ENCODE measurements around the gene QSOX2.

The QSOX2 gene

DNA sequence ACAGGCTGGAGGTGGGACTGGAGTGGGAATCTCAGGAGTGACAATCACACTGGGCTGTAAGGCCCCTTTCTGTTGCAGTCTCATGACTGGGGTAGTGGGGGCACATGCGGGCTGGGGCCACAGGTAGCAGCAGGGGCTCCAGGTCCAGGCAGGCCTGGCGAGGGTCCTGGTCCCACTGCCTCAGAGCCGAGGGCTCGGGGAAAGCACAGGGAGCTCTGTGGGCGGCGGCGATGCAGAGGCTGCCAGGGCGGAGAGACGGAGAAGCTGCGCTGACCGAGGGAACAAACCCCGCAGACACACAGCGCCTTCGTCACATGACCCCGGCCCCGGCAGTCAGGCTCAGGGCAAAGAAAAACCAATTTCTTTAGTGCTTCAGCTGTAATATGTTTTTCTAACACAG, 35.3 kb downstream of the QSOX2 start:
- 94% methylated on average over 14 of the region's 16 CpGs for WGBS (ENCODE audit: insufficient coverage)

DNA sequence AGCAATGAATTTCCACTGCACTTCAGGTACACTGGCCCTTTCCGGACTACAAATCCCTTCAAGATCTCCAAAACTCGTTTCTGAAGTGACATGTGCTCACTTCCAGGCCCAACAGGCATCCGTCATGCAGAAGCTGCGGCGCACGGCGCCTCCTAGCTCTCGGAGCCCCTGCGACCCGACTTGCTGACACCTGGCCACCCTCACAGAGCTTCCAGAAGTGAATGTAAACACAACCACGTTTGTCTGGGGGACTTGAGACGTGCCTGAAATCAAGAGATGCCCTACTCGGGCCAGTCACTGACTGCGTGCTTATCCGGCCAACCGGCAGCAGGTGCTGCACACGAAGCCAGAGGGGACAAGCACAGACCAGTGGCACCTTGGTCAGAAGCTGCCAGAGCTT, 35.8 kb downstream of the QSOX2 start:
- 94% methylated on average over 11 of the region's 17 CpGs for WGBS (ENCODE audit: insufficient coverage)
- no peak overlapping the region for H3K27ac ChIP-seq (ENCODE audit: insufficient read depth in 1 of 2, low read depth in 1 of 2, low read length in 2 of 2, poor library complexity in 1 of 2, severe bottlenecking in 2 of 2)
- peaks cover 0 to 11% (median 5%) of the 10 kb centered on the region in 5 experiments for H3K9me3 ChIP-seq (ENCODE audit: control extremely low read depth in 1 of 5, control insufficient read depth in 4 of 5, insufficient read depth in 2 of 5, low read depth in 1 of 5, low read length in 4 of 5)
- no peaks in the 10 kb centered on the region for H3K4me1 ChIP-seq (ENCODE audit: control extremely low read depth in 1 of 4, control insufficient read depth in 4 of 4, insufficient read depth in 4 of 4, low read length in 3 of 4)
- ChIA-PET POLR2A (no interaction called here), CTCF (interaction anchor here (1.2 kb wide), 1 partner anchor 15 kb away, joined by 3 read pairs; no protein-coding TSS in a partner anchor)
- H3K4me3 ChIP-seq (ENCODE audit: control insufficient read depth in 1 of 7, extremely low read depth in 1 of 7, insufficient read depth in 4 of 7, low read depth in 2 of 7, low read length in 6 of 7): no peak overlapping the region
- DNase-seq: no peak
- peaks cover 5 to 72% (median 50%) of the 10 kb centered on the region in 4 experiments for H3K36me3 ChIP-seq (ENCODE audit: control insufficient read depth in 4 of 4, insufficient read depth in 4 of 4, low read length in 3 of 4)
- H3K27me3 ChIP-seq (replicated peaks in 2 of 5; ENCODE audit: control insufficient read depth in 4 of 5, insufficient read depth in 5 of 5, low read length in 4 of 5): peaks cover 0 to 10% (median 5%) of the 10 kb centered on the region in 5 experiments

More for the DNA sequence above, 35.3 kb downstream of the QSOX2 start:
- CTCF ChIA-PET: interaction anchor here (1.2 kb wide), 1 partner anchor 15 kb away, joined by 3 read pairs; no protein-coding TSS in a partner anchor
- Histone ChIP-seq H3K9me3 (ENCODE audit: control extremely low read depth in 1 of 5, control insufficient read depth in 4 of 5, insufficient read depth in 2 of 5, low read depth in 1 of 5, low read length in 4 of 5) (peaks cover 0 to 12% (median 5%) of the 10 kb centered on the region in 5 experiments), H3K4me1 (ENCODE audit: control extremely low read depth in 1 of 4, control insufficient read depth in 4 of 4, insufficient read depth in 4 of 4, low read length in 3 of 4) (no peaks in the 10 kb centered on the region), H3K27ac (ENCODE audit: insufficient read depth in 1 of 2, low read depth in 1 of 2, low read length in 2 of 2, poor library complexity in 1 of 2, severe bottlenecking in 2 of 2) (no peak overlapping the region), H3K27me3 (replicated peaks in 2 of 5; ENCODE audit: control insufficient read depth in 4 of 5, insufficient read depth in 5 of 5, low read length in 4 of 5) (peaks cover 0 to 7% (median 3%) of the 10 kb centered on the region in 5 experiments), H3K36me3 (ENCODE audit: control insufficient read depth in 4 of 4, insufficient read depth in 4 of 4, low read length in 3 of 4) (peaks cover 5 to 77% (median 55%) of the 10 kb centered on the region in 4 experiments), H3K4me3 (ENCODE audit: control insufficient read depth in 1 of 7, extremely low read depth in 1 of 7, insufficient read depth in 4 of 7, low read depth in 2 of 7, low read length in 6 of 7) (no peak overlapping the region)
- POLR2A ChIA-PET: no interaction called here
- DNase-seq: no peak

DNA sequence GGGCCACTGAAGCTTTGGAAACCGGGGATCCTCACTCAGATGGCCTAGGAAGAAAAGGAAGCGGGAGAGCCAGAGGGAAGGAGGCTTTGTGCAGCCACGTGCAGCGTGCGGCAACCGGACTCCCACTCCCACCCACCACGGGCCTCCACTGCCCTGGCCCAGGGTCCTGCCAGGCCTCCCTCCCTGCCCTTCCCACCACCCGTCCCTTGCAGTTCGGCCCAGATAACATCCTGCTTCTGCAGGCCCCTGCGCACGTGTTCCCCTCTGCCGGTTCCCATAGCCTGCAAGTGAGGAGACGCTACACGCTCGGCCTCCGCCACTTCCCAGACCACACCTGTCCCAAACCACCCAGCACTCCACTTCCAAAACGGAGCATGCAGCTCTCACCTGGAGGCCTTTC, 36.4 kb downstream of the QSOX2 start:
- Histone ChIP-seq H3K9me3 (ENCODE audit: control extremely low read depth in 1 of 5, control insufficient read depth in 4 of 5, insufficient read depth in 2 of 5, low read depth in 1 of 5, low read length in 4 of 5) (peaks cover 0 to 7% (median 2%) of the 10 kb centered on the region in 5 experiments), H3K27ac (ENCODE audit: insufficient read depth in 1 of 2, low read depth in 1 of 2, low read length in 2 of 2, poor library complexity in 1 of 2, severe bottlenecking in 2 of 2) (no peak overlapping the region), H3K4me1 (ENCODE audit: control extremely low read depth in 1 of 4, control insufficient read depth in 4 of 4, insufficient read depth in 4 of 4, low read length in 3 of 4) (no peaks in the 10 kb centered on the region), H3K4me3 (ENCODE audit: control insufficient read depth in 1 of 7, extremely low read depth in 1 of 7, insufficient read depth in 4 of 7, low read depth in 2 of 7, low read length in 6 of 7) (no peak overlapping the region), H3K27me3 (replicated peaks in 2 of 5; ENCODE audit: control insufficient read depth in 4 of 5, insufficient read depth in 5 of 5, low read length in 4 of 5) (peaks cover 0 to 16% (median 10%) of the 10 kb centered on the region in 5 experiments), H3K36me3 (ENCODE audit: control insufficient read depth in 4 of 4, insufficient read depth in 4 of 4, low read length in 3 of 4) (peaks cover 5 to 67% (median 45%) of the 10 kb centered on the region in 4 experiments)
- 96% methylated on average over 15 of the region's 17 CpGs for WGBS (ENCODE audit: insufficient coverage)
- DNase-seq: no peak
- POLR2A ChIA-PET: no interaction called here
- CTCF ChIA-PET: no interaction called here

DNA sequence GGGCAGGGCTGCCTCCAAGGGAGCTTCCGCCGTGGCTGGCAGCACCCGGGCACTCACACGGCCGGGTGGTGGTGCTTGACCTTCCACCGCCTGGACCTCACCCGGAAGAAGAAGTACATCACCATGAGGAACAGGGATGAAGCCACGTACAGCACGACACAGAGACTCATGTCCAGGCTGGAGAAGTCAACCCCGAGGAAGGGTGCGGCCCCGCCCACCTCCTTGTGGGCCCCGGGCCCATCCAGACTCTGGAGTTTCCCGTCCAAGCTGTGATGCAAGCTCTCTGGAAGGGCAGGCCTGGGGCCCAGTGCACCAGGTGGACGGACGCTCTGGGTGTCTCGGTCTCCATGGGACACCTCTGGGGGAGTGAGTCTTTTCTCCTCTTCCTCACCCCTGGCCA, 36.9 kb downstream of the QSOX2 start:
- WGBS (ENCODE audit: insufficient coverage): 97% methylated on average over 17 of the region's 17 CpGs
- H3K27ac ChIP-seq (ENCODE audit: insufficient read depth in 1 of 2, low read depth in 1 of 2, low read length in 2 of 2, poor library complexity in 1 of 2, severe bottlenecking in 2 of 2): no peak overlapping the region

DNA sequence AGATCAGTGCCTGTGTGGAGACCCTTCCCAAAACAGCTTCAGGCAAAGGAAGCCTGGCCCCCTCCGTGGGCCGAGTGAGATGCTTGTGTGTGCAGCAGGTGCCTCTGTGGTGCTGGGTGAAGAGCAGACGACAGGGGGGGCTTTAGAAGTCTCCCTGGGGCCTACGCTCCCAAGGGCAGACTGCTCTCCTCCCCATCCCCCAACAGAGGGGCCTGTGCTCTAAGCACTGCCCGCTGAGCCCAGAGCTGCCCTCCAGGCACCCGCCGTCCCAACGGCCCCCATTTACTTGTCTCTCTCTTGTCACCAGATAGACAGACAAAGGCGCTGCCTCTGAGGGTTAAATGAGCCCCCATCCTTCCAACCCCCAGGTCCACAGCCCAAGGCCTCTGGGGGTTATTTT, 38.0 kb downstream of the QSOX2 start:
- Histone ChIP-seq H3K27me3 (replicated peaks in 2 of 5; ENCODE audit: control insufficient read depth in 4 of 5, insufficient read depth in 5 of 5, low read length in 4 of 5) (peaks cover 0 to 31% (median 18%) of the 10 kb centered on the region in 5 experiments), H3K9me3 (ENCODE audit: control extremely low read depth in 1 of 5, control insufficient read depth in 4 of 5, insufficient read depth in 2 of 5, low read depth in 1 of 5, low read length in 4 of 5) (no peaks in the 10 kb centered on the region), H3K4me3 (ENCODE audit: control insufficient read depth in 1 of 7, extremely low read depth in 1 of 7, insufficient read depth in 4 of 7, low read depth in 2 of 7, low read length in 6 of 7) (no peak overlapping the region), H3K27ac (ENCODE audit: insufficient read depth in 1 of 2, low read depth in 1 of 2, low read length in 2 of 2, poor library complexity in 1 of 2, severe bottlenecking in 2 of 2) (no peak overlapping the region), H3K4me1 (ENCODE audit: control extremely low read depth in 1 of 4, control insufficient read depth in 4 of 4, insufficient read depth in 4 of 4, low read length in 3 of 4) (no peaks in the 10 kb centered on the region), H3K36me3 (ENCODE audit: control insufficient read depth in 4 of 4, insufficient read depth in 4 of 4, low read length in 3 of 4) (peaks cover 0 to 52% (median 30%) of the 10 kb centered on the region in 4 experiments)
- CTCF ChIA-PET: interaction anchor here (1.0 kb wide), 1 partner anchor 37 kb away, joined by 4 read pairs; no protein-coding TSS in a partner anchor
- POLR2A ChIA-PET: no interaction called here
- 87% methylated on average over 6 of the region's 9 CpGs for WGBS (ENCODE audit: insufficient coverage)
- no peak for DNase-seq

More for the DNA sequence above, 36.9 kb downstream of the QSOX2 start:
- H3K9me3 ChIP-seq (ENCODE audit: control extremely low read depth in 1 of 5, control insufficient read depth in 4 of 5, insufficient read depth in 2 of 5, low read depth in 1 of 5, low read length in 4 of 5): peaks cover 0 to 1% (median 0%) of the 10 kb centered on the region in 5 experiments
- no peak overlapping the region for H3K4me3 ChIP-seq (ENCODE audit: control insufficient read depth in 1 of 7, extremely low read depth in 1 of 7, insufficient read depth in 4 of 7, low read depth in 2 of 7, low read length in 6 of 7)
- H3K27me3 ChIP-seq (replicated peaks in 2 of 5; ENCODE audit: control insufficient read depth in 4 of 5, insufficient read depth in 5 of 5, low read length in 4 of 5): peaks cover 0 to 22% (median 16%) of the 10 kb centered on the region in 5 experiments
- H3K36me3 ChIP-seq (ENCODE audit: control insufficient read depth in 4 of 4, insufficient read depth in 4 of 4, low read length in 3 of 4): peaks cover under 1 to 61% (median 39%) of the 10 kb centered on the region in 4 experiments
- no peak for DNase-seq
- H3K4me1 ChIP-seq (ENCODE audit: control extremely low read depth in 1 of 4, control insufficient read depth in 4 of 4, insufficient read depth in 4 of 4, low read length in 3 of 4): no peaks in the 10 kb centered on the region
- ChIA-PET POLR2A (no interaction called here), CTCF (no interaction called here)

DNA sequence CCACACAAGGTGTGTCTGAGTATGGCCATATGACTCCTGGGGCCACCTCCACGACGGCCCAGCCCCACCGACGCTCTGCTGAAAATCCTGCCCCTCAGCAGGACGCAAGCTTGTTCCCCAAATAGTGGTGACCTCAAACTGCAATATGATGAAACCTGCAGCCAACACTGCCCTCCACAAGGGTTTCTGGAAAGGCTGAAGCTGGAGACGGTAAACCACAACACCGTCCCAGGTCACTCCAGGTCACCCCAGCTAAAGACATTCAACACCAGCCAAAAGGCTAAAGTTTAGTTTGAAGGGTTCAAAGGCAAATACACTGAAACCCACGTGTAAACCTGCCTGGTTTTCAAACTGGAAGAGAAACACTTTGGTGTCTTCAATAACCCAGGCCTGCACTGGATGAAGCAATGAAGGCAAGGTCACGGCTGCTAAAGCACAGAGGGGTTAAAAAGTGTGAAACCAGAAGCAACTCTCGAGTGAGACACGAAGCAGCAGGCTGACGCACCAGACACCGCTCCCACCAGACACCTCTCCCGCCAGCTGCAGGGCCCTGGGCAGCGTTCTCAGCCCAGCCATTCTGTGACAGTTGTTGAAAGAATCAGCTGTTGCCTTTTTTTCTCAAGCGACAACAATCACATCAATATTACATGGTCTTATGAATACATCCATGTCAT, 38.9 kb downstream of the QSOX2 start:
- ChIA-PET CTCF (interaction anchor here (1.0 kb wide), 1 partner anchor 36 kb away, joined by 4 read pairs; no protein-coding TSS in a partner anchor), POLR2A (no interaction called here)
- H3K27ac ChIP-seq (ENCODE audit: insufficient read depth in 1 of 2, low read depth in 1 of 2, low read length in 2 of 2, poor library complexity in 1 of 2, severe bottlenecking in 2 of 2): no peak overlapping the region
- H3K36me3 ChIP-seq (ENCODE audit: control insufficient read depth in 4 of 4, insufficient read depth in 4 of 4, low read length in 3 of 4): peaks cover 0 to 43% (median 26%) of the 10 kb centered on the region in 4 experiments
- H3K9me3 ChIP-seq (ENCODE audit: control extremely low read depth in 1 of 5, control insufficient read depth in 4 of 5, insufficient read depth in 2 of 5, low read depth in 1 of 5, low read length in 4 of 5): no peaks in the 10 kb centered on the region
- DNase-seq: no peak
- H3K4me1 ChIP-seq (ENCODE audit: control extremely low read depth in 1 of 4, control insufficient read depth in 4 of 4, insufficient read depth in 4 of 4, low read length in 3 of 4): no peaks in the 10 kb centered on the region
- 92% methylated on average over 13 of the region's 16 CpGs for WGBS (ENCODE audit: insufficient coverage)
- peaks cover 0 to 40% (median 21%) of the 10 kb centered on the region in 5 experiments for H3K27me3 ChIP-seq (replicated peaks in 2 of 5; ENCODE audit: control insufficient read depth in 4 of 5, insufficient read depth in 5 of 5, low read length in 4 of 5)
- no peak overlapping the region for H3K4me3 ChIP-seq (ENCODE audit: control insufficient read depth in 1 of 7, extremely low read depth in 1 of 7, insufficient read depth in 4 of 7, low read depth in 2 of 7, low read length in 6 of 7)

DNA sequence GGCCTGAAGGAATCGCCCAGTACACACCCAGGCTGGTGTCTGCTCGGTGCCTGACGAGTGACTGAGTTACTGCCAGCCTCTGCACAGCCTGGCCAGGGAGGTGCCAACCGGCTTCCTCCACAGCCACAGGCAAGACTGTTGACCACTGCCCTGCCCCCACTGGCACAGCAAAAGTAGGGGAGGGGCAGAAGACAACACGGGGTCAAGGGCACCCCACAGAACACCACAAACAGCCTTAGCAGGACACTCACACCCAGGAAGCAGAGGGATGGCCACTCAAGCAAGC, 40.0 kb downstream of the QSOX2 start:
- WGBS (ENCODE audit: insufficient coverage): 97% methylated on average over 5 of the region's 5 CpGs
- Histone ChIP-seq H3K27ac (ENCODE audit: insufficient read depth in 1 of 2, low read depth in 1 of 2, low read length in 2 of 2, poor library complexity in 1 of 2, severe bottlenecking in 2 of 2) (no peak overlapping the region), H3K4me1 (ENCODE audit: control extremely low read depth in 1 of 4, control insufficient read depth in 4 of 4, insufficient read depth in 4 of 4, low read length in 3 of 4) (no peaks in the 10 kb centered on the region), H3K4me3 (ENCODE audit: control insufficient read depth in 1 of 7, extremely low read depth in 1 of 7, insufficient read depth in 4 of 7, low read depth in 2 of 7, low read length in 6 of 7) (no peak overlapping the region), H3K27me3 (replicated peaks in 2 of 5; ENCODE audit: control insufficient read depth in 4 of 5, insufficient read depth in 5 of 5, low read length in 4 of 5) (peaks cover 0 to 51% (median 29%) of the 10 kb centered on the region in 5 experiments), H3K9me3 (ENCODE audit: control extremely low read depth in 1 of 5, control insufficient read depth in 4 of 5, insufficient read depth in 2 of 5, low read depth in 1 of 5, low read length in 4 of 5) (no peaks in the 10 kb centered on the region), H3K36me3 (ENCODE audit: control insufficient read depth in 4 of 4, insufficient read depth in 4 of 4, low read length in 3 of 4) (peaks cover 0 to 32% (median 18%) of the 10 kb centered on the region in 4 experiments)
- DNase-seq: no peak
- CTCF ChIA-PET: interaction anchor here (0.9 kb wide), 1 partner anchor 48 kb away, joined by 3 read pairs; no protein-coding TSS in a partner anchor
- POLR2A ChIA-PET: interaction anchor here (0.5 kb wide), 1 partner anchor 53 kb away, joined by 3 read pairs; no protein-coding TSS in a partner anchor
